GM21717 (cell line): ENCODE results near the gene WDR5B.

ENCODE experiments used
- ATAC-seq: cut with Tn5 transposase; IDR thresholded peaks from one replicate; pipeline ENCODE4 v1.9.1; 2021; ENCODE audit warnings: mild to moderate bottlenecking, moderate library complexity; ENCODE audit not compliant: unreplicated experiment

Gene WDR5B

DNA sequence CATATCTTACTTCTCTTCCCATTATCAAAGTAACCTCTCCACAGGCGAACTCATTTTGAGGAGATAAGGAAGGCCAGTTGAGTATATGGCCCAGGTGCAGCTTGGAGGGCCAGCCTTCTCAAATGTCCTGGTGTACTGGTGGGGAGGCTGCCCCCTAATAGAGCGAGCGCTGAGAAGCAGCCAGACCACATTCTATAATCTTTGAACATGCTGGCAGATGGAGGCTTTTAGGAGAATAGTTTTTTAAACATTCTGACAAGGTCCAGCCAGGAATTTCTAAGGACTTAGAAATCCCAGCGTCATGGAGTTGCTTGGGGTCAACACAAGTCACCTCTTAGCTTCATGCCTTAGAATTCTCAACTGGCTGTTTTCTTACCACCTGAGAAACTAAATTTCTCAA, 5.8 kb downstream of the WDR5B start:
- ATAC-seq = no peak

GRCh38 chr3:122409446-122409845, 6.4 kb downstream of the WDR5B start:
- no peak for ATAC-seq

DNA sequence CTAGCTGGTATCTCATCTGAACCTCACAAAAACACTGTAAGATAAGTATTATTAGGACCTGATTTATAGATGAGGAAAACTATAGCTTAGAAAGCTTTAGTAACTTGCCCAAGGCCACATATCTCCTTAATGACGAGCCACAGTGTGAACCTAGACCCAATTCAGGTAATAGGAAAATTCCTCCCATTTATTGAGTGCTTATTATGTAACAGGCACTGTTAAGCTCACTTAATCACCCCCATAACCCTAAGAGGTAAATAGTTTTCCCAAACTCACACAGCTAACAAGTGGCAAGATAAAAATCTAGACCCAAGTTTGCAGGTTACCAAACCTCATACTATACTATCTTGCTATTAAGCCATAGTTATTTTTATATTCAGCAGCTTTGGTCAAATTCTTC, 7.9 kb downstream of the WDR5B start:
- no peak for ATAC-seq

GRCh38 chr3:122406198-122406597, 9.7 kb downstream of the WDR5B start:
- no peak for ATAC-seq

- no peak for ATAC-seq
These were observed 10.8 kb downstream of the WDR5B start for GRCh38 chr3:122405015-122405414.

DNA sequence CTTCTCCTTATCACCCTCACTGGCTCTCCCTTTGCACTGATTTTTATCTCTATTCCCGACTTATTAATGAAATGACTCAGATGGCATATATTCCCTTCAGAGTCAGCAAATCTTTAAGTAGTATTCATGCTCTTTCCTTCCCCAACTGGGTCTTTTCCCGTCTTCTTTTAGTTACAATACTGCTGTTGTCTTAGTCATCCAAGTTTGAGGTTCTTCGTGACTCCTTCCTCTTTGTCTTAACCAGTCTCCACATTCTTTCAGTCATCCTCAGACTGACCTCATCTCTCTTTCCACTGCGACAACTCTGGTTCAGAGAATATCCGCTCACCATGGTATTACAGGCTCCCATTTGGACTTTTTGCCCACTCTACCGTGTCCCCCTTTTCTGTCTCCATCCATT, 12.4 kb downstream of the WDR5B start:
- no peak for ATAC-seq

DNA sequence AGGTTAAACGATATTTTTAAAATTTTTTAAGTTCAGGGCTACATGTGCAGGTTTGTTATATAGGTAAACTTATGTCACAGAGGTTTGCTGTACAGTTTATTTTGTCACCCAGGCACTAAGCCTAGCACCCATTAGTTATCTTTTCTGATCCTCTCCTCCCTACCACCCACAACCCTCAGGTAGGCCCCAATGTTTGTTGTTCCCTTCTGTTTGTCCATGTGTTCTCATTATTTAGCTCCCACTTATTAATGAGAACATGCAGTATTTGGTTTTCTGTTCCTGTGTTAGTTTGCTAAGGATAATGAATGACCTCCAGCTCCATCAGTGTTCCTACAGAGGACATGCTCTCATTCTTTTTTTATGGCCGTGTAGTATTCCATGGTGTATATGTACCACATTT, 16.9 kb downstream of the WDR5B start:
- no peak for ATAC-seq

- ATAC-seq = no peak
These were observed 18.7 kb downstream of the WDR5B start for GRCh38 chr3:122397201-122397600.

- no peak for ATAC-seq
These were observed 19.4 kb downstream of the WDR5B start for GRCh38 chr3:122396511-122396910.

GRCh38 chr3:122395582-122395981, 20.3 kb downstream of the WDR5B start:
- ATAC-seq = no peak

GRCh38 chr3:122394173-122394572, 21.7 kb downstream of the WDR5B start:
- no peak for ATAC-seq

- ATAC-seq = no peak
These were observed 22.7 kb downstream of the WDR5B start for GRCh38 chr3:122392868-122393844.

DNA sequence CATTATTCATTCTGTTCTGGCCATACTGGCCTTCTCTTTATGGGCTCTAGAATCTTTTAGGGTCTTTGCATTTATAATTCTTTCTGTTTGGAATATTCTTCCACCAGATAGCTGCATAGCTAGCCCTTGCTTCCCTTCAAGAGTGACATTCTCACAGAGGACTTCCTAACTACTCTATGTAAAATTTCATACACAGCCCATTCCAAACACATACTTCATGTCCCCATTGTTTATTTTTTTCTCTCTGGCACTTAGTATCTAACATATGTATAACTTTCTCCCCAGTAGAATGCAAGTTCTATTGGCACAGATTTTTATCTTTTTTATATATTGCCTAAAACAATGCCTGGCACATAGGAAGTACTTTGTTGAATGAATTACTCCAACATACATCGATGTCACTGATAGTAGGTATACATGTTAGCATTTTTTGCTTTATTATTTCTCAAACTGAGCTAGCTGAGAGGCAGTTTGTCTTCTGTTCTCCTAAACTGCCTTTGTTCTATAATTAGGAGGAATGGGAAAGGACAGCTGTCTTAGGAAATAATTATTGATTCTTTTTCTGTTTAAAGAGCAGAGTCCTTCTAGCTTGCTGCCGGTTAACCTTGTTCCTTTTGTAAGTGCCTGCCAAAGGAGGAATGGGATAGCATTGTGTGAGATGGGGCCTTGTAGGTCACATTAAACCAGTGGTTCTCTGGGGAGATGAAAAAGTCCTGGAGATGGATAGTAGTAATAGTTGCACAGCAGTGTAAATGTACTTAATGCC, 24.0 kb downstream of the WDR5B start:
- ATAC-seq = no peak

DNA sequence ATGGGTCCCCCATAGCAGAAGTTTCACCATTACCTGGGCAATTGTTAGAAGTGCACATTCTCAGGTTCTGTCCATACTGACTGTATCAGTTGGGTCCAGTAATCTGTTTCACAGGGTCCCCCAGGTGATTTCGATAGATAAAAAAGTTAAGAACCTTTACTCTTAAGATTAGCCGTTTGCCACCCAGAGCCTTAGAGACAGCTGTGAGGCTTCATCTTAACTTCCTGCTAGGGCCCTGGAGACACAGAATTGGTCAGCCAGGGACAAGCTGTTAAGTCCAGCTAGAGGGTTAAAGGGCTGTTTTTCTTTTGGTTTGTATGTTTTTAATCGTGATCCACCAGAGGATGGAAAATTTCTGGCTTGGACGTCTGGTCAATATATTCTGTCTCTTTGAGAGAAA, 25.2 kb downstream of the WDR5B start:
- ATAC-seq = no peak

- no peak for ATAC-seq
These were observed 26.0 kb downstream of the WDR5B start for GRCh38 chr3:122389892-122390291.

DNA sequence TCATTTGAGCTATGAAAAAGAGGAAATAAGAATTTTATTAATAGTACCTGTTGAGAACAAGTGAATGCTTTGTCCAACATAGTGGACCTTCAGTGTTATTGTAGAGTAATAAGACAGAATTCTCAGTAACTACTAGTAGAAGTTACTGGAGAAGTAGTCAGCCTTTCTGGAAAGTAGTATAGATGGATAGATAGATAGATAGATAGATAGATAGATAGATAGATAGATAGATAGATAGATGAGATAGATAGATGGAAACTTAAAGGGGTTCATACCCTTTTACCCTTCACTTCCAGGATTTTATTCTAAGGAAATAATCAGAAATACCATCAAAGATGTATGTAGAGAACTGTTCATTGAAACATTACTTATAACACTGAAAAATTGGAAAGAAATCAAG, 26.7 kb downstream of the WDR5B start:
- no peak for ATAC-seq

DNA sequence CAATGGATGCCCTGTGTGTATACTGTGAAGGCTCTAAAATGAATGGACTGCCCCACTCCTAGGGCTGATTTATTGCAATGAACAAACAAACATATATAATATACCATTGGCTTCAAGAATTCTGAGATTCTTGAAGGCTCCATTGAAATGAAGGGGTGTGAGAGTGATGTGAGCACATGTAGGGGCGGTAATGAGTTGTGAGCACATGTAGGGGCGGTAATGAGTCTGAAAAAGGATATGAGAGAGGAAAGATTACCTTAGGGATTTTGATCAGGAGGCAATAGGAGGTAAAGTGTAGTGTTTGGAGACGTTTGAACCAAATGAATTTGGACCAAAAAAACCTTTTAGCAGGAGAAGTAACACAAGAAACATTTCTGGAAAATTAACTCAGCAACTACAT, 28.2 kb downstream of the WDR5B start:
- no peak for ATAC-seq

DNA sequence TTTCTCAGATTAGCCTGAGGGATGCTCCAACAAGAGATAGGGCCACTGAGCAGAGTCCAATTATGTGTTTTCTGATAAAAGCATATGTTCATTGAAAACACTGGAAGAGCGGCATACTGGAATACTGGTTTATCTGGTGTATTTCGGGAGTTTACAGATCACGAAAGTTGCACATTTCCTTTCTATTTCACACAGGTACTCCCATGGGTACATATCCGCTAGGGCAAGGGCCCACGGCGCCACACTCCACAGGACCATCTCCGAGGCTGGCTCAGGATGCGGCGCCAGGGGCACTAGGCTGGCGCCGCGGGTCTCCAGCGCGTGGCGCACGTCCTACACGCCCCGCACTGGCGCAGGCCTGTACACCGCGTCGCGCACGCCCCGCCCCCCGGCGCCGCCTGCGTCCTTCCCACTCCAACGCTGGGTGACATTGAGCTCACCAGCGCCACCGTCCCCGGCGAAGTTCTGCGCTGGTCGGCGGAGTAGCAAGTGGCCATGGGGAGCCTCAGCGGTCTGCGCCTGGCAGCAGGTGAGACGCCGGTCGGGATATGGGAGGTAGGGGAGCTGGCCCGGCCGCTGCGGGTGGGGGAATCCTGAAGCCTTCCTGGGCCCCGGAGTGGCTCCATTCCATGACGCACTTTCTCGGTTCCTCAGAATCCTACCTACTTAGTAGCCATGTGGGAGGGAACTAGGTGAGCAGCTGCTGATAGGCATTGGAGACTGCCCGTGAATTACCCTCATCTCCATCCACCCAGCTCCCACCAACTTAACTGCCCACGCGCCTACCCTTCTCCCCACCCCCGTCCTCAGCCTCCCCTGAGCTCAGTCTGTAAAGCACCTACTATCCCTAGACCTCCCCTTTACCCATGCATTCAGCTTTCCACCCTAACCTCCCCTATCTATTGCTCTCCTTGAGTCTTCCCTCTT, 31.8 kb downstream of the WDR5B start, which contains the start of gene FAM162A:
Gene FAM162A, plus strand, starts transcription at position 412 of the 927 bp plus-strand sequence. Its CDS starts 84 bp downstream, at position 496.
- ATAC-seq = peak; percentile 88

- ATAC-seq = peak; percentile 43
These were observed 32.8 kb downstream of the WDR5B start, which contains the start of gene MIX23 for GRCh38 chr3:122382888-122383666. Gene MIX23 (minus strand): TSS chr3:122383231. CDS start chr3:122383224, 7 bp downstream.

GRCh38 chr3:122377975-122378374, 37.9 kb downstream of the WDR5B start:
- ATAC-seq = no peak
